Uterus (tissue), 2 donors: Measurements from ENCODE around the gene ARID4B.

Experiments
- CTCF ChIP-seq, 4 experiments: fragments of 200-600 bp in 2 of 4; fragments of 450-650 bp in 2 of 4; sonication (generic) in 2 of 4; IDR thresholded peaks; one replicate each; pipeline ENCODE4 v1.5.1; 2016 to 2019; ENCODE audit warnings: antibody characterized with exemption in 4 of 4, mild to moderate bottlenecking in 2 of 4, moderate library complexity in 1 of 4
- POLR2A ChIP-seq, 2 donors: fragments of 450-650 bp; IDR thresholded peaks; one replicate each; pipeline ENCODE4 v1.6.1; 2016; ENCODE audit warnings: antibody characterized with exemption in 2 of 2, mild to moderate bottlenecking in 1 of 2, moderate library complexity in 1 of 2

GRCh38 chr1:235272851-235273250, 55.1 kb downstream of the ARID4B start:
- TF ChIP-seq CTCF (IDR thresholded peaks at IDR 0.05) (no peak), POLR2A (IDR thresholded peaks at IDR 0.05) (no peak)
